GM19043 (cell line): Measurements from ENCODE around the gene RLIM.

ENCODE experiments used
- ATAC-seq: cut with Tn5 transposase; IDR thresholded peaks from one replicate; pipeline ENCODE4 v1.9.1; 2021; ENCODE audit warnings: low read depth; ENCODE audit not compliant: unreplicated experiment

RLIM gene

GRCh38 chrX:74536832-74537371 lies 77.5 kb downstream of the RLIM start:
- peak; percentile 8 for ATAC-seq

GRCh38 chrX:74536152-74536831 lies 78.1 kb downstream of the RLIM start:
- peak; percentile 44 for ATAC-seq

- ATAC-seq = peak; percentile 39
These were observed 78.8 kb downstream of the RLIM start for GRCh38 chrX:74535408-74536151.
